Endothelial cell of umbilical vein (primary cell): Measurements from ENCODE around the gene S100A3. TPM values are rescaled to one million over a fixed set of nuclear protein-coding genes. Genes with fewer than 3 reads are reported as not detected.
A peak's percentile ranks its signal among the peaks of the same experiment; 100 is the strongest.

ENCODE experiments used
- BruUV-seq: library from RNA; stranded (reverse); fragments of 400-500 nt; replicated peaks from 2 replicates; lab custom pipeline; 2021; lab: Mats Ljungman, UMichigan
- CTCF ChIA-PET: fragments of 300-600, 350-600 bp; sonication (Branson Sonifier 250); formaldehyde crosslinking; loops from one replicate; lab custom pipeline; 2021; ENCODE audit warnings: antibody characterized with exemption, inconsistent platforms; lab: Charles Lee
- POLR2A ChIA-PET: fragments of 300-600, 350-600 bp; sonication (Branson Sonifier 250); formaldehyde crosslinking; loops from one replicate; lab custom pipeline; 2021; ENCODE audit warnings: antibody characterized with exemption, inconsistent platforms; lab: Charles Lee
- DNase-seq: peaks from one replicate; pipeline ENCODE4 v3.0.0-alpha.2; 2011; ENCODE audit warnings: low read depth, low spot score
- FAIRE-seq: peaks from 2 replicates; lab custom pipeline; 2011; peaks lifted over from hg19 to GRCh38; lab: Jason Lieb, UNC
- H2AFZ ChIP-seq: 2 replicates; pipeline ENCODE4 v1.6.0; 2012; ENCODE audit warnings: low read depth, low read length, control low read depth, inconsistent platforms
- H3K27ac ChIP-seq: 2 replicates; pipeline ENCODE4 v1.5.1; 2011; ENCODE audit warnings: low read depth, mild to moderate bottlenecking, control low read depth, low read length, moderate library complexity; ENCODE audit not compliant: insufficient read depth
- H3K27me3 ChIP-seq, 2 experiments: 2 replicates each; pipeline versions ENCODE4 v1.6.0 to v1.6.1; 2011; ENCODE audit warnings: low read length in 2 of 2, mixed read lengths in 1 of 2; ENCODE audit not compliant: control insufficient read depth in 2 of 2, insufficient read depth in 2 of 2
- H3K36me3 ChIP-seq, 2 experiments: 2 replicates in 1 of 2; 3 replicates in 1 of 2; pipeline ENCODE4 v1.5.1; 2011; ENCODE audit warnings: low read length in 2 of 2, mild to moderate bottlenecking in 1 of 2, moderate library complexity in 1 of 2; ENCODE audit not compliant: control insufficient read depth in 2 of 2, insufficient read depth in 2 of 2; ENCODE audit errors: extremely low read depth in 1 of 2
- H3K4me1 ChIP-seq: 3 replicates; pipeline ENCODE4 v1.5.1; 2011; ENCODE audit warnings: mild to moderate bottlenecking, low read length; ENCODE audit not compliant: control insufficient read depth, insufficient read depth; ENCODE audit errors: extremely low read depth
- H3K4me2 ChIP-seq: 2 replicates; pipeline ENCODE4 v1.6.1; 2011; ENCODE audit warnings: low read length, control low read depth, mixed read lengths; ENCODE audit not compliant: insufficient read depth
- H3K4me3 ChIP-seq, 3 experiments: fragments of 200-600 bp in 1 of 3; sonication (generic), shearing (Covaris generic) in 1 of 3; replicated peaks in 1 of 3; 2 replicates each; pipeline ENCODE4 v1.5.1; 2011 to 2016; ENCODE audit warnings: control low read depth in 3 of 3, low read length in 3 of 3, mild to moderate bottlenecking in 2 of 3, inconsistent platforms in 1 of 3, low read depth in 1 of 3, moderate library complexity in 1 of 3; ENCODE audit not compliant: insufficient read depth in 1 of 3
- H3K79me2 ChIP-seq: 2 replicates; pipeline ENCODE4 v1.6.0; 2012; ENCODE audit warnings: low read length, inconsistent platforms; ENCODE audit not compliant: control insufficient read depth, insufficient read depth
- H3K9ac ChIP-seq: replicated peaks from 2 replicates; pipeline ENCODE3; 2011; ENCODE audit warnings: low read length, control low read depth; ENCODE audit not compliant: insufficient read depth; ENCODE audit errors: extremely low read depth
- H3K9me1 ChIP-seq: replicated peaks from 3 replicates; pipeline ENCODE4 v1.6.0; 2011; ENCODE audit warnings: mild to moderate bottlenecking, low read length; ENCODE audit not compliant: control insufficient read depth, insufficient read depth; ENCODE audit errors: extremely low read depth
- H3K9me3 ChIP-seq: replicated peaks from 2 replicates; pipeline ENCODE4 v1.5.1; 2012; ENCODE audit warnings: low read length, inconsistent platforms; ENCODE audit not compliant: control insufficient read depth, insufficient read depth
- H4K20me1 ChIP-seq: replicated peaks from 2 replicates; pipeline ENCODE3; 2011; ENCODE audit warnings: mild to moderate bottlenecking, low read length; ENCODE audit not compliant: control insufficient read depth, insufficient read depth; ENCODE audit errors: extremely low read depth
- CTCF ChIP-seq, 2 donors: IDR thresholded peaks; 1 replicate in 1 of 2; 2 replicates in 1 of 2; pipeline ENCODE4 v1.5.1; 2011; ENCODE audit warnings: low read length in 2 of 2, mild to moderate bottlenecking in 2 of 2, moderate library complexity in 2 of 2, control low read depth in 1 of 2, inconsistent platforms in 1 of 2, low read depth in 1 of 2; ENCODE audit not compliant: insufficient read depth in 1 of 2; ENCODE audit errors: extremely low read depth in 1 of 2
- EZH2 ChIP-seq: IDR thresholded peaks from 2 replicates; pipeline ENCODE4 v1.6.1; 2012; ENCODE audit warnings: borderline replicate concordance, low read depth, mild to moderate bottlenecking, moderate library complexity, low read length, inconsistent platforms; ENCODE audit not compliant: severe bottlenecking
- FOS ChIP-seq: IDR thresholded peaks from 2 replicates; pipeline ENCODE4 v1.6.1; 2011; ENCODE audit warnings: mild to moderate bottlenecking, low read length, moderate library complexity, borderline replicate concordance; ENCODE audit not compliant: insufficient read depth
- GATA2 ChIP-seq: IDR thresholded peaks from 2 replicates; pipeline ENCODE4 v1.7.0; 2011; ENCODE audit warnings: low read depth, mild to moderate bottlenecking, moderate library complexity, mixed read lengths, low read length; ENCODE audit not compliant: insufficient read length, insufficient read depth
- JUN ChIP-seq: IDR thresholded peaks from 2 replicates; pipeline ENCODE4 v1.6.1; 2011; ENCODE audit warnings: borderline replicate concordance, low read depth; ENCODE audit not compliant: insufficient read length, insufficient read depth
- MAX ChIP-seq: IDR thresholded peaks from 2 replicates; pipeline ENCODE4 v1.6.1; 2011; ENCODE audit not compliant: insufficient read depth, insufficient read length
- MYC ChIP-seq: IDR thresholded peaks from one replicate; pipeline ENCODE4 v1.6.1; 2011; ENCODE audit warnings: mild to moderate bottlenecking, low read depth, low read length
- POLR2A ChIP-seq: IDR thresholded peaks from 2 replicates; pipeline ENCODE4 v1.6.1; 2012; ENCODE audit warnings: low read depth, mild to moderate bottlenecking, control low read depth, low read length
- POLR2AphosphoS5 ChIP-seq: IDR thresholded peaks from 2 replicates; pipeline ENCODE4 v1.6.1; 2012; ENCODE audit warnings: low read depth, mild to moderate bottlenecking, control low read depth, low read length, moderate library complexity; ENCODE audit not compliant: insufficient read depth
- dilution Hi-C: fragments of 300-500 bp; cut with MboI; formaldehyde crosslinking; loops from one replicate; pipeline ENCODE4 v1.15.0; 2019; ENCODE audit warnings: low sequenced_read_pairs; ENCODE audit not compliant: extremely low pct_ligation_motif_present
- intact Hi-C: fragments of 100-400 bp; cut with micrococcal nuclease; formaldehyde crosslinking; loops from one replicate; pipeline ENCODE4 v1.10.0; 2022
- polyA plus RNA-seq, 4 experiments: library from polyadenylated mRNA; depleted of rRNA in 3 of 4; stranded (reverse) in 3 of 4; unstranded in 1 of 4; fragments of >200 nt; gene quantifications; 2 replicates each; pipeline versions ENCODE4 v1.2.1 to v1.2.3, GENCODE V29; 2011 to 2012; ENCODE audit warnings: missing spikeins in 1 of 4
- total RNA-seq: library from RNA; stranded (reverse); gene quantifications from 2 replicates; pipeline ENCODE4 v1.2.3, GENCODE V29; 2021

The S100A3 gene
- total and polyA plus RNA-seq, 2 donors (not counting 3 experiments of a cell fraction or from before 2014, with no cell fraction given): 0.42 to 1.3 TPM

DNA sequence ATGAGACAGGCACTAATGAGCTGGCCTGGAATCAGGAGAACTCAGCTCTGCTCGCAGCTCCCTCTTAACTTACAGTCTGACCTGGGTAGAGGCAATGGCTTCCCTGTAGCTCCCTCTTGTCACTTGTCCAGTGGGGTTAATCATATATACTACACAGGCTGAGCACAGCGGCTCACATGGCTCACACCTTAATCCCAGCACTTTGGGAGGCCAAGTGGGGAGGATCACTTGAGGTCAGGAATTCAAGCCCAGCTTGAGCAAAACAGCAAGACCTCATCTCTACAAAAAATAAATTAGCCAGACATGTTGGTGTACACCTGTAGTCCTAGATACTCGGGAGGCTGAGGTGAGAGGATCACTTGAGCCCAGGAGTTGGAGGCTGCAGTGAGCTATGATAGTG lies 17.4 kb downstream of the S100A3 start:
- no peak overlapping the region for H2AFZ ChIP-seq
- no peaks in the 10 kb centered on the region for H3K36me3 ChIP-seq
- H3K27ac ChIP-seq: no peak overlapping the region
- no TSS peak for BruUV-seq
- H3K9ac ChIP-seq: no peak overlapping the region
- peak overlapping the region; percentile 50 for H3K4me2 ChIP-seq
- H3K9me3 ChIP-seq: no peaks in the 10 kb centered on the region
- H3K27me3 ChIP-seq: no peaks in the 10 kb centered on the region
- ChIA-PET CTCF (interaction anchor here (0.9 to 5.8 kb wide), 14 partner anchors 8 to 176 kb away, joined by 3 to 216 read pairs (median 12); partner anchors contain the start of genes CHTOP, S100A1, S100A13 and S100A2), POLR2A (interaction anchor here (0.8 to 3.0 kb wide), 4 partner anchors 11 to 37 kb away, joined by 3 to 14 read pairs (median 3); partner anchors contain the start of gene S100A4)
- no peaks in the 10 kb centered on the region for H3K9me1 ChIP-seq
- no peak for DNase-seq
- H4K20me1 ChIP-seq: no peaks in the 10 kb centered on the region
- no peak for FAIRE-seq
- H3K79me2 ChIP-seq: peaks cover 15% of the 10 kb centered on the region
- intact Hi-C loops: no loop called here
- peaks cover 42% of the 10 kb centered on the region for H3K4me1 ChIP-seq
- no peak overlapping the region for H3K4me3 ChIP-seq
- dilution Hi-C loops: no loop called here
- TF ChIP-seq FOS: no peak
- TF ChIP-seq EZH2: no peak

DNA sequence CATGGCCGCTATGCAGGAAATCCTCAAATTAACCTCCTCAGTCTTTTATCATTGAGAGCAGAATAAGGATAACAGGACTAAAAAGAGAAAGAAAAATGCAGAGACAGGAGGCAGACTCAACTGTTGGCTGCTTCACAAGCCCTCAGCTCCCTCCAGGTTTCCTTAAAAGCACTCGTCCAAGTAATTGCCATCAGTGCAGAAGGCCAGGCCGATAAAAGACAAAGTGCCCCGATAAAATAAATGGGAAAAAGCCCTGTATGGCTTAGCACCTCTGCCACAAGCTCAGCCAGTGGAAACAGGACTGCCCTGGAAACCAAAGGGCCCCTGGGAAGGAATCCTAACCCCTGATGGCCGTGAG lies 21.4 kb downstream of the S100A3 start:
- H4K20me1 ChIP-seq: no peaks in the 10 kb centered on the region
- no peaks in the 10 kb centered on the region for H3K9me3 ChIP-seq
- H3K27ac ChIP-seq: no peak overlapping the region
- H3K27me3 ChIP-seq: no peaks in the 10 kb centered on the region
- POLR2A ChIA-PET: no interaction called here
- no peak for TF ChIP-seq MYC
- no peak for TF ChIP-seq JUN
- TF ChIP-seq FOS: no peak
- TF ChIP-seq CTCF (IDR thresholded peaks at IDR 0.05; ENCODE audit: extremely low read depth in 1 of 2, insufficient read depth in 1 of 2, low read depth in 1 of 2, low read length in 2 of 2): no peak
- no peak for TF ChIP-seq POLR2A
- no peak for TF ChIP-seq GATA2
- no peak for TF ChIP-seq MAX
- no peak for TF ChIP-seq EZH2
- TF ChIP-seq POLR2AphosphoS5: no peak
- H3K4me2 ChIP-seq: no peak overlapping the region
- H3K9ac ChIP-seq: no peak overlapping the region
- dilution Hi-C loops: no loop called here
- no peaks in the 10 kb centered on the region for H3K79me2 ChIP-seq
- no peak for FAIRE-seq
- no TSS peak for BruUV-seq
- H3K4me1 ChIP-seq: peaks cover 16% of the 10 kb centered on the region
- no peaks in the 10 kb centered on the region for H3K36me3 ChIP-seq
- DNase-seq: no peak
- no peak overlapping the region for H3K4me3 ChIP-seq
- CTCF ChIA-PET: no interaction called here
- intact Hi-C loops: no loop called here
- H2AFZ ChIP-seq: no peak overlapping the region
- no peaks in the 10 kb centered on the region for H3K9me1 ChIP-seq
